WTC11 (cell line): ENCODE data around the gene ADGRV1.

ENCODE experiments used
- FOXJ3 ChIP-seq: sonication (generic); formaldehyde crosslinking; IDR thresholded peaks from 2 replicates; pipeline ENCODE4 v1.9.0; 2021; ENCODE audit warnings: missing genetic modification reagents, mild to moderate bottlenecking, borderline replicate concordance
- IRF2 ChIP-seq: sonication (generic); formaldehyde crosslinking; IDR thresholded peaks from 2 replicates; pipeline ENCODE4 v1.8.0; 2022; ENCODE audit warnings: low read depth, missing genetic modification reagents, borderline replicate concordance
- JUN ChIP-seq: sonication (generic); formaldehyde crosslinking; IDR thresholded peaks from 2 replicates; pipeline ENCODE4 v1.8.0; 2023; ENCODE audit warnings: mild to moderate bottlenecking, missing genetic modification reagents
- NFE2L1 ChIP-seq: sonication (generic); formaldehyde crosslinking; IDR thresholded peaks from 2 replicates; pipeline ENCODE4 v1.8.1; 2023; ENCODE audit warnings: missing genetic modification reagents
- NFYB ChIP-seq: sonication (generic); formaldehyde crosslinking; conservative IDR thresholded peaks from 2 replicates; pipeline ENCODE4 v1.8.0; 2022; ENCODE audit warnings: low read depth, missing genetic modification reagents
- TF ChIP-seq, protein P1 (sequence below): fragments of 200-600 bp; IDR thresholded peaks from 2 replicates; pipeline ENCODE4 v1.8.0; 2022; ENCODE audit warnings: antibody characterized with exemption
- TF ChIP-seq, protein P2 (sequence below): sonication (generic); formaldehyde crosslinking; IDR thresholded peaks from 2 replicates; pipeline ENCODE4 v1.8.1; 2023; ENCODE audit warnings: mild to moderate bottlenecking, missing genetic modification reagents, borderline replicate concordance
- TF ChIP-seq, protein P3 (sequence below): sonication (generic); formaldehyde crosslinking; IDR thresholded peaks from 2 replicates; pipeline ENCODE4 v1.8.0; 2022; ENCODE audit warnings: mild to moderate bottlenecking, missing genetic modification reagents
- TF ChIP-seq, protein P4 (sequence below): sonication (generic); formaldehyde crosslinking; IDR thresholded peaks from 2 replicates; pipeline ENCODE4 v1.8.1; 2023; ENCODE audit warnings: mild to moderate bottlenecking, missing genetic modification reagents
- TF ChIP-seq, protein P5 (sequence below): sonication (generic); formaldehyde crosslinking; IDR thresholded peaks from 2 replicates; pipeline ENCODE4 v1.8.1; 2022; ENCODE audit warnings: low read depth, missing genetic modification reagents, borderline replicate concordance
- TF ChIP-seq, protein P6 (sequence below): sonication (generic); formaldehyde crosslinking; IDR thresholded peaks from 2 replicates; pipeline ENCODE4 v1.8.0; 2023; ENCODE audit warnings: missing genetic modification reagents

DNA sequence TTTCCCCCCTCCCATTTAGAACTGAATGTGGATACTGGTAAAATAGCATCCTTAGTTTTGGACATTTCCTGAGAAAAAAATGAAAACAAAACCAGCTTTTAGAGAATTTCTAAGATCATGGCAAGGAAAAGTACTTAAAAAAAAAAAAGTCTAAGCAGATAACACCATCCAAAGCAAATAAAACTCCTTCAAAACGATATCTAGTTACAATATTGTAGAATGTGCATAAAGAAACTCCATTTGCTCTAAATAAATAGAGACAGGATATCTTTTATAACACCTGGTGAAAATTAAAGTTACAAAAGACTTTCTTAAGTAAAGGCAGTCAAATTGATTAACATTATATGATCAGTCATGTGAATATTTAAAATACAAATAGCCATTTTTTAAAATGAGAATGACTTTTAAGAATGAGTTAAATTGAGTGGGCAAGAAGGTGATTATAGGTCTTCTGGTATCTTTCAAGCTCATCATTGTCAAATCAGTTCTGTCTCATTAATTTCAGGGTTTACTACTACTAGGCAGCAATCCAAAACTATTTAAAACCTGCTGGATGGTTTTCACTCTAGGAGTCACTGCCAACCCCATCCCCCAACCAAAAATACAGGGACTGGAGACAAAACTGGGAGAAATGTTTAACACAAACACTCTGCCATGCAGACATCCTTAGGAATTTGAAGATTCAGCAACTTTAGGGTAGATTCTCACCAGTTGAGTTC lies 382.6 kb downstream of the ADGRV1 start:
- TF ChIP-seq, protein P1, sequence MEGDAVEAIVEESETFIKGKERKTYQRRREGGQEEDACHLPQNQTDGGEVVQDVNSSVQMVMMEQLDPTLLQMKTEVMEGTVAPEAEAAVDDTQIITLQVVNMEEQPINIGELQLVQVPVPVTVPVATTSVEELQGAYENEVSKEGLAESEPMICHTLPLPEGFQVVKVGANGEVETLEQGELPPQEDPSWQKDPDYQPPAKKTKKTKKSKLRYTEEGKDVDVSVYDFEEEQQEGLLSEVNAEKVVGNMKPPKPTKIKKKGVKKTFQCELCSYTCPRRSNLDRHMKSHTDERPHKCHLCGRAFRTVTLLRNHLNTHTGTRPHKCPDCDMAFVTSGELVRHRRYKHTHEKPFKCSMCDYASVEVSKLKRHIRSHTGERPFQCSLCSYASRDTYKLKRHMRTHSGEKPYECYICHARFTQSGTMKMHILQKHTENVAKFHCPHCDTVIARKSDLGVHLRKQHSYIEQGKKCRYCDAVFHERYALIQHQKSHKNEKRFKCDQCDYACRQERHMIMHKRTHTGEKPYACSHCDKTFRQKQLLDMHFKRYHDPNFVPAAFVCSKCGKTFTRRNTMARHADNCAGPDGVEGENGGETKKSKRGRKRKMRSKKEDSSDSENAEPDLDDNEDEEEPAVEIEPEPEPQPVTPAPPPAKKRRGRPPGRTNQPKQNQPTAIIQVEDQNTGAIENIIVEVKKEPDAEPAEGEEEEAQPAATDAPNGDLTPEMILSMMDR, result no peak
- TF ChIP-seq, protein P2, sequence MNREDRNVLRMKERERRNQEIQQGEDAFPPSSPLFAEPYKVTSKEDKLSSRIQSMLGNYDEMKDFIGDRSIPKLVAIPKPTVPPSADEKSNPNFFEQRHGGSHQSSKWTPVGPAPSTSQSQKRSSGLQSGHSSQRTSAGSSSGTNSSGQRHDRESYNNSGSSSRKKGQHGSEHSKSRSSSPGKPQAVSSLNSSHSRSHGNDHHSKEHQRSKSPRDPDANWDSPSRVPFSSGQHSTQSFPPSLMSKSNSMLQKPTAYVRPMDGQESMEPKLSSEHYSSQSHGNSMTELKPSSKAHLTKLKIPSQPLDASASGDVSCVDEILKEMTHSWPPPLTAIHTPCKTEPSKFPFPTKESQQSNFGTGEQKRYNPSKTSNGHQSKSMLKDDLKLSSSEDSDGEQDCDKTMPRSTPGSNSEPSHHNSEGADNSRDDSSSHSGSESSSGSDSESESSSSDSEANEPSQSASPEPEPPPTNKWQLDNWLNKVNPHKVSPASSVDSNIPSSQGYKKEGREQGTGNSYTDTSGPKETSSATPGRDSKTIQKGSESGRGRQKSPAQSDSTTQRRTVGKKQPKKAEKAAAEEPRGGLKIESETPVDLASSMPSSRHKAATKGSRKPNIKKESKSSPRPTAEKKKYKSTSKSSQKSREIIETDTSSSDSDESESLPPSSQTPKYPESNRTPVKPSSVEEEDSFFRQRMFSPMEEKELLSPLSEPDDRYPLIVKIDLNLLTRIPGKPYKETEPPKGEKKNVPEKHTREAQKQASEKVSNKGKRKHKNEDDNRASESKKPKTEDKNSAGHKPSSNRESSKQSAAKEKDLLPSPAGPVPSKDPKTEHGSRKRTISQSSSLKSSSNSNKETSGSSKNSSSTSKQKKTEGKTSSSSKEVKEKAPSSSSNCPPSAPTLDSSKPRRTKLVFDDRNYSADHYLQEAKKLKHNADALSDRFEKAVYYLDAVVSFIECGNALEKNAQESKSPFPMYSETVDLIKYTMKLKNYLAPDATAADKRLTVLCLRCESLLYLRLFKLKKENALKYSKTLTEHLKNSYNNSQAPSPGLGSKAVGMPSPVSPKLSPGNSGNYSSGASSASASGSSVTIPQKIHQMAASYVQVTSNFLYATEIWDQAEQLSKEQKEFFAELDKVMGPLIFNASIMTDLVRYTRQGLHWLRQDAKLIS (CRISPR knock-in tag), result no peak
- TF ChIP-seq NFYB (CRISPR knock-in tag) (no peak), IRF2 (CRISPR knock-in tag) (no peak), FOXJ3 (CRISPR knock-in tag) (no peak), JUN (CRISPR knock-in tag) (no peak), NFE2L1 (CRISPR knock-in tag) (no peak)
- TF ChIP-seq, protein P3, sequence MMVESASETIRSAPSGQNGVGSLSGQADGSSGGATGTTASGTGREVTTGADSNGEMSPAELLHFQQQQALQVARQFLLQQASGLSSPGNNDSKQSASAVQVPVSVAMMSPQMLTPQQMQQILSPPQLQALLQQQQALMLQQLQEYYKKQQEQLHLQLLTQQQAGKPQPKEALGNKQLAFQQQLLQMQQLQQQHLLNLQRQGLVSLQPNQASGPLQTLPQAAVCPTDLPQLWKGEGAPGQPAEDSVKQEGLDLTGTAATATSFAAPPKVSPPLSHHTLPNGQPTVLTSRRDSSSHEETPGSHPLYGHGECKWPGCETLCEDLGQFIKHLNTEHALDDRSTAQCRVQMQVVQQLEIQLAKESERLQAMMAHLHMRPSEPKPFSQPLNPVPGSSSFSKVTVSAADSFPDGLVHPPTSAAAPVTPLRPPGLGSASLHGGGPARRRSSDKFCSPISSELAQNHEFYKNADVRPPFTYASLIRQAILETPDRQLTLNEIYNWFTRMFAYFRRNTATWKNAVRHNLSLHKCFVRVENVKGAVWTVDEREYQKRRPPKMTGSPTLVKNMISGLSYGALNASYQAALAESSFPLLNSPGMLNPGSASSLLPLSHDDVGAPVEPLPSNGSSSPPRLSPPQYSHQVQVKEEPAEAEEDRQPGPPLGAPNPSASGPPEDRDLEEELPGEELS, result no peak
- TF ChIP-seq, protein P4, sequence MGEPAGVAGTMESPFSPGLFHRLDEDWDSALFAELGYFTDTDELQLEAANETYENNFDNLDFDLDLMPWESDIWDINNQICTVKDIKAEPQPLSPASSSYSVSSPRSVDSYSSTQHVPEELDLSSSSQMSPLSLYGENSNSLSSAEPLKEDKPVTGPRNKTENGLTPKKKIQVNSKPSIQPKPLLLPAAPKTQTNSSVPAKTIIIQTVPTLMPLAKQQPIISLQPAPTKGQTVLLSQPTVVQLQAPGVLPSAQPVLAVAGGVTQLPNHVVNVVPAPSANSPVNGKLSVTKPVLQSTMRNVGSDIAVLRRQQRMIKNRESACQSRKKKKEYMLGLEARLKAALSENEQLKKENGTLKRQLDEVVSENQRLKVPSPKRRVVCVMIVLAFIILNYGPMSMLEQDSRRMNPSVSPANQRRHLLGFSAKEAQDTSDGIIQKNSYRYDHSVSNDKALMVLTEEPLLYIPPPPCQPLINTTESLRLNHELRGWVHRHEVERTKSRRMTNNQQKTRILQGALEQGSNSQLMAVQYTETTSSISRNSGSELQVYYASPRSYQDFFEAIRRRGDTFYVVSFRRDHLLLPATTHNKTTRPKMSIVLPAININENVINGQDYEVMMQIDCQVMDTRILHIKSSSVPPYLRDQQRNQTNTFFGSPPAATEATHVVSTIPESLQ, result no peak
- TF ChIP-seq, protein P5, sequence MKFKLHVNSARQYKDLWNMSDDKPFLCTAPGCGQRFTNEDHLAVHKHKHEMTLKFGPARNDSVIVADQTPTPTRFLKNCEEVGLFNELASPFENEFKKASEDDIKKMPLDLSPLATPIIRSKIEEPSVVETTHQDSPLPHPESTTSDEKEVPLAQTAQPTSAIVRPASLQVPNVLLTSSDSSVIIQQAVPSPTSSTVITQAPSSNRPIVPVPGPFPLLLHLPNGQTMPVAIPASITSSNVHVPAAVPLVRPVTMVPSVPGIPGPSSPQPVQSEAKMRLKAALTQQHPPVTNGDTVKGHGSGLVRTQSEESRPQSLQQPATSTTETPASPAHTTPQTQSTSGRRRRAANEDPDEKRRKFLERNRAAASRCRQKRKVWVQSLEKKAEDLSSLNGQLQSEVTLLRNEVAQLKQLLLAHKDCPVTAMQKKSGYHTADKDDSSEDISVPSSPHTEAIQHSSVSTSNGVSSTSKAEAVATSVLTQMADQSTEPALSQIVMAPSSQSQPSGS (CRISPR knock-in tag), result no peak
- TF ChIP-seq, protein P6, sequence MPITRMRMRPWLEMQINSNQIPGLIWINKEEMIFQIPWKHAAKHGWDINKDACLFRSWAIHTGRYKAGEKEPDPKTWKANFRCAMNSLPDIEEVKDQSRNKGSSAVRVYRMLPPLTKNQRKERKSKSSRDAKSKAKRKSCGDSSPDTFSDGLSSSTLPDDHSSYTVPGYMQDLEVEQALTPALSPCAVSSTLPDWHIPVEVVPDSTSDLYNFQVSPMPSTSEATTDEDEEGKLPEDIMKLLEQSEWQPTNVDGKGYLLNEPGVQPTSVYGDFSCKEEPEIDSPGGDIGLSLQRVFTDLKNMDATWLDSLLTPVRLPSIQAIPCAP (CRISPR knock-in tag), result no peak
